HG03280 (cell line): ENCODE data around the gene RIOK2.

Source experiments
- ATAC-seq: cut with Tn5 transposase; IDR thresholded peaks from one replicate; pipeline ENCODE4 v1.9.1; 2021; ENCODE audit warnings: mild to moderate bottlenecking, moderate library complexity; ENCODE audit not compliant: unreplicated experiment

The RIOK2 gene

GRCh38 chr5:97131139-97131710 is 51.8 kb downstream of the RIOK2 start:
- no peak for ATAC-seq

- no peak for ATAC-seq
Measured at GRCh38 chr5:97127727-97128126, 55.3 kb downstream of the RIOK2 start.

GRCh38 chr5:97125125-97125683 is 57.8 kb downstream of the RIOK2 start:
- no peak for ATAC-seq

- no peak for ATAC-seq
Measured at GRCh38 chr5:97124335-97124734, 58.7 kb downstream of the RIOK2 start.

- no peak for ATAC-seq
Measured at GRCh38 chr5:97121848-97122247, 61.2 kb downstream of the RIOK2 start.

- no peak for ATAC-seq
Measured at GRCh38 chr5:97120195-97120594, 62.9 kb downstream of the RIOK2 start.

GRCh38 chr5:97119007-97119390 is 64.0 kb downstream of the RIOK2 start:
- no peak for ATAC-seq

GRCh38 chr5:97118261-97119006 is 64.6 kb downstream of the RIOK2 start:
- ATAC-seq = no peak

GRCh38 chr5:97115932-97116331 is 67.1 kb downstream of the RIOK2 start:
- ATAC-seq = no peak

- ATAC-seq = no peak
Measured at GRCh38 chr5:97112230-97112629, 70.8 kb downstream of the RIOK2 start.

- ATAC-seq = no peak
Measured at GRCh38 chr5:97111616-97112015, 71.4 kb downstream of the RIOK2 start.

- ATAC-seq = no peak
Measured at GRCh38 chr5:97111004-97111403, 72.0 kb downstream of the RIOK2 start.
